HuH-7 (cell line): Measurements from ENCODE around the gene CABS1.

Experiments used
- DNase-seq: peaks from one replicate; pipeline ENCODE4 v3.0.0; 2011; ENCODE audit warnings: low spot score

Gene CABS1

DNA sequence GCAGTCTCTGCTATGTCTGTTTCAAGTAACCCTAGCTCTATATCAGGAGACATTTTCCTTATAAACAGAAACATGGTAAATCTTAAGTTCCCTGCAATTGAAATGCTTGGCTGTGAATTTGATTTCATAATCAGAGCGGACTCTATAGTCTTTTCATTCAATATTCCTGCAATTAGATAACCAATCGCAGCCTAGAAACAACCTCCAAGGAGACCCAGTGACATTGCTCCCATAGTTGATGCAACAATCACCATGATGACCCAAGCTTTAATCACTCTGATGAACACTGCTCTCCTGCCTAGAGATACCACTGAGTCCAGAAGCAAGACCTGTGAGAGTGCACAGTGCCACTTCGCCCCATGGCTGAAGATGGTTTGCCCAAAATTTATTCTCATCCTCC, at the start of gene CABS1:
TSS of gene CABS1 (plus strand) at position 301 of the 400 bp plus-strand sequence. CDS start at position 360, 59 bp downstream.
- DNase-seq: no peak

DNA sequence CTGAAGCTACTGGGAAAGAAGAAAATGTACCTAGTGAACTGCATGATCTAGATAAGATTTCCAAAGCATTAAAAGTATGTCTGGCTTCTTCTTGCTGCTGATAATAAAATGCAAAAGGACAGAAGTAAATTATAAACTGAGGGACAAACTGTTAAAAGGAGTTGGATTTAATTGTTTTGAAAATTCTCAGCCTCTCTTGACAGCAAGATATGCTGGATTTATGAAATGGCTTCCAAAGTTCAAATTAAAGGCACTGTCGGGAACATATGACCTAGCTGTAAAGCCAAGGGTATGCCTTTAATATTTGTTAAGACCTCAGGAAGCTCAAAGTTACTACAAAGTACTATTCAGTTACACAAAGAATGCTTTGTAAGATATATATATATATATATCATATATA, 46.1 kb upstream of the CABS1 start:
- no peak for DNase-seq

DNA sequence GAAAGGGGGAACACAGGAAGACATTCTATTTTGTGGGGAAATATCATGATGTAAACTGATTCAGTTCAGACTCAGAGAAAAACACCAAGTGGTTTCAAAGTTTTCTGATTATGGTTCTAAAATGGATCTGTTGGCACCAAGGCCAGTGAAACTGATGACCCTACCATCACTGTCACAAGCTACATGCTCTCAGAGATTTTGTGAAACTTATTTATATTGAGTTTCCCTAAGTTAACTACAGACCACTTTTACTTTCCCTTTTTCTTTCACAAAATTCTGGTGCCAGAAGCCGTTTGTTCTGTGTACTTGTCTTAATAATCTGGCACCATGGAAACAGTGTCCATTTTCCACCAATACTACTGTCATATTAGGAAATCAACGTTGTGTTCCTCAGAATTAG, 43.4 kb upstream of the CABS1 start:
- no peak for DNase-seq

DNA sequence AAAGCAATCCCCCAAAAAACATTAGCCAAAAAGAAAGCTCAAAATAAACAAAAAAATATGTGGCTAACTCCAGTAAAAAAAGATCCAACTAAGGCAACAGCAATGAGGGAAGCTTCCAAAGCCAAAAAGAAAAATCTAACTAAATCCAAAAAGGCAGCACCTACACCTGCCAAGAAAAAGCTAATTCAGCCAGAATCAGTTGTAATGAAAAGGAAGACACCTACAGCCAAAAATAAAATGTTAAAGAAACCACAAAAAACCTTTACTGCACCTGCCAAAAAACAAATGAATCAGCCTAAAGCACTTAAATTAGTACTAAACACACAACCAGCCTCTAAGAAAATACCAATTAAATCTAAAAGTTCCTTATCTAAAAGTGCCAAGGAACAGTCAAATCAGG, 37.2 kb upstream of the CABS1 start:
- DNase-seq: no peak

DNA sequence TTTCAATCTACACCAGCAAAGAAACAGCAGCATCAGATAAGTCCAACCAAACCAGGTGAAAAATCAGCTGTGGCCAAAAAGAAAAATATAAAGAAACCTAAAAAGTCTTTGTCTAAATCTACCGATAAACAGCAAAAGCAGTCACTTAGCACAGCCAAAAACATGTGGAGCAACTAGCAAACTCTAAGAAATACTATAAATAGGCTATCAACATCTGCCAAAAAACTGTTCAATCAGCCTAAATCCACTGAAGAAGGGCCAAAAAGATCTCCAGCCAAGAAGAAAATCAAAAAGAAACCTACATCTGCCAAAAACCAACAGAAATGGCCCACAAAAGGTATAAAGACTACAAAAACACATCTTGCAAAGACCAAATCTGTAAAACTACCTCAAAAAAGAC, 36.7 kb upstream of the CABS1 start:
- DNase-seq: no peak

DNA sequence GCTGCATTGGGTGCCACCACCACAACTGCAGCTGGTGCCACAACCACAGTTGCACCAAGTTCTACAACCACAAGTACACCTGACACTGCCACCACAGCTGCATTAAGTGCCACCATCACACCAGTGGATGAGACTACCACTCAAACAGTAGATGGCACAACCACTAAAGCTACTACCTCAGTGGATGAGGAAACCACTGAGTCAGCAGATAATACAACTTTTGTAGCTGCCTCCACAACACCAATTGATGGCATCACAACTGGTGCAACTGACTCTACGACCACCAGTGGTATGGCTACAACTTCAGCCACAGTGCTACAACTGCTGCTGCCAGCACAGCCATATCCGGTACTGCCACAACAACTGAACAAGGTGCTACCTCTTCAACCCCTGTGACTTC, 35.1 kb upstream of the CABS1 start:
- DNase-seq: no peak

DNA sequence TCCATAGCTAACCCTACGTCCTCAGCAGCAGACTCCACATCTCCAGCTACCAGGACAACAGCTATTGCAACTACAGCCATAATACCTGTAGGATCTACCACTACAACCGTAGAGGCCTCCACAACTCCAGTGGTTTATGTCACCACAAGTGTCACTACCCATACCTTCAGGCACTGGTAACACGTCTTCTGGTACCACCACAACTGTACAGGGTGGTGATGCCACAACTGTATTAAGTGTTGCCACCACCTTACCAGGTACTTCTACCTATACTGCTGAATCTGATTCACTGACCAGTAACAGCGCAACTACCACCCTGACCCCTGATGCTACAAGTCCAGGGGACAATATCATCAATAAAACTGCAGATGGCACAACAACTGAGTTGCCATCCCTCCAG, 34.6 kb upstream of the CABS1 start:
- DNase-seq: no peak

DNA sequence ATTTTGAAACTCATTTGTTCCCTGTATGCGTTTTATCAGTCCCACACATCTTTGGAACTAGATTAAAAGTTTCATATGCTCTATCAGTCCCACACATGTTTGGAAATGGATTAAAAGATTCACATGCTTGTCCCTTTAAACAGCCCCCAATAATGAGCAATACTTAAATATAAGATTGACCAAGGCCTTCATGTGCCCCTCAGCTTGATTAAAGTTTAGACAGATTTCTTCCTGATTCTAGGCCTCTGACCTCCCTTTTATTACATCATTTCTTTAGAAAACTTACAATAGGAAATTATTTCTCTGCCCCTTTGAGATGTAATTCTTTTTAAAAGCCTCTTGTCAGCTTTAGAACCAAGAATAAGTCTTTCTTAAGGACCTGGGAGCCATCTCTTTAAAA, 31.7 kb upstream of the CABS1 start:
- DNase-seq: no peak

DNA sequence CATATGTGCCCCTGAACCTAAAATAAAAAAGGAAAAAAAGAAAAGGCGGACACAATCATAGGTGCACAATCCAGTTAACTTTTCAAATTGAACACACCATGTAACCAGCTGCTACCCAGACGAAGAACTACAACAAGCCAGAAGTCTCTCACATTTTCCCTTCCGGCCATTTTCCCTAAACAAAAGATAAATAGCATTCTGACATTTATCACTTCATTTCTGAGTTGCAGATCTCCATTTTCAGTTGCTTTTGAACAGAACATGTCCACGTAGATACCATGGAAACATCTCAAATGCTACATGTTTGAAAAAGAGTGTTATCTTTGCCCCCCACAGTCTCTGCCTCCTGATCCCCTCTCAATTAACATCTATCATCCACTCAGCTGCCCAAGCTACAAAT, 29.2 kb upstream of the CABS1 start:
- DNase-seq: no peak

DNA sequence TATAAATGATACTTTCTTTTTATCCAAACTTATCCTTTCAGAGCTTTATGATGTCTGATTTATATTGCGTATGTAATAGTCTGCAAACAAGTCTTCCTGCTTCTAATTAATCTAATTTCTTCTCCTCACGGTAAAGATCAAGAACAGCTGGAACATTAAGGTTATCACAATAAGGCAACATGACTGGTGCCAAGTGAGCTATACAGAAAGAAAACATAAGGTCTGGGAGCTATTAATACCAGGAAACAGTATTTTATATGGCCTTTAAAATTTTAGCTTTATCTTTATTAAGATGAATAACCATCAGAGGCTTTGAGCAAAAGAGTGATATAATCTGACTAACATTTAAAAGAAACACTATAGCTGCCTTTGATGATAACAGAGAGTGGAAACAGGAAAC, 28.7 kb upstream of the CABS1 start:
- DNase-seq: no peak

DNA sequence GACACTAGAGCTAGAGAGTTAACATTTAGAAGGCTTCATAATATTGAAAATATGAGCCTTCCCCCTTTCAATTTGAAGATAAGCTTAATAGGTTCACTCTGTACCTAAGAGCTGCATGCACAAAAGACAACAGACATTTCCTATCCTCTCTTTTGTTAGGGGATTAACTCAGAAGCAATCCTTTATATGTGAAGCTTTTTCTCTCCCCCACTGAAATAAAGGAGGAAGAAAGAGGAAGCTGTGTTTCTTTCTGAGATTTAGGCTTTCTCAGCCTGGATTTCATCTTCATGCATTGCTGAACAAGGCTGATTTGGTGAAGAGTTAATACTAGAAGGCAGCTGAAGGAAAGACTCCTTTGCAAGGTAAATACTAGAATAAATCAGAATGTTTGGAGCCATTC, 21.0 kb upstream of the CABS1 start:
- DNase-seq: no peak

DNA sequence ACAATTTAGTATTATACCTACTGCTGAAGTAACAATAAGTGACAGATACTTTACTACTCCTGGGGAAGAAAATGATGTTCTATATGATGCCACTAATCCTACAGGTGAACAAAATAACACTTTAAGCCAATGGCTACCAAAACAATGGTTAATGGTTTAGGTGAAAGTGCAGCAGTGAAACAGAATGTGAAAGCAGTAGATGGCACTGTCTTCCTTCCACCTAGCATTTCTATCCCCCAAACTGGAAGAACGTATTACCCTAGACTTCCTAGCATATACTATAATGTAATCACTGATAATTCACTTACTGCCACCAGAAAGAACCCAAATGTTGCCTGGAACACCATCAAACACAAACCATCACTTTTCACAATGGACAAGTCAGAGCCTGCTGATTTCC, 18.9 kb upstream of the CABS1 start:
- no peak for DNase-seq

DNA sequence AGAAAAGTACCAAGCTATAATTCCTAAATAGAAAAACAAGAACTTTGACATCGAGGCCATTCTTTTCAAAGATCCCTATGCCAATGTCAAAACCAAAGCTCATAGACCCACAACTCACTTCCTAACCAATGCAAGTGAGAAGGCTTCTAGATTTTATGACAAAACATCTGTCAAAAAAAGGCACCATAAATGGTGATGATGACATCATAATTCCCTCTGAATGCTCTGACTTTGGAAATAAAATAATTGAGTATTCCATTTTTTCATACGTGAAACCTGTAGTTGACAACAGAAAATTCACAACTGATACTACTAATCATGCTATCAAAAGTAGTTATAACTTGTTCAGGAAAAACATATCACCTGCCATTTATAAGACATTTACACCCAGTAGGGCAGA, 8.7 kb upstream of the CABS1 start:
- DNase-seq: no peak

DNA sequence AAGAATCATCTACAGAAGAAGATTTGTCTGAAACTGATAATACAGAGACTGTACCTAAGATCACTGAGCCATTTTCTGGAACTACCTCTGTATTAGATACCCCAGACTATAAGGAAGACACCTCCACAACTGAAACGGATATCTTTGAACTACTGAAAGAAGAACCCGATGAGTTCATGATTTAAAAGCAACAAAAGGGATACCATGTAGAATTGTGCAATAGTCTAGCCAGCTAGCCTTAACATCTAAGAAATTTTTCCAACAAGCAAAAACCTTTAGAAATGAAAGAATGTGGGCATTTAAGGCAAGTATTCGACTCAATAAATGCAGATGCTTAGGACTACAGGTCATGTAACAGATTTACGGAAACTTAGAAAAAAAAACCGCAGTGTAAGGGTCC, 1.3 kb downstream of the CABS1 start:
- no peak for DNase-seq

DNA sequence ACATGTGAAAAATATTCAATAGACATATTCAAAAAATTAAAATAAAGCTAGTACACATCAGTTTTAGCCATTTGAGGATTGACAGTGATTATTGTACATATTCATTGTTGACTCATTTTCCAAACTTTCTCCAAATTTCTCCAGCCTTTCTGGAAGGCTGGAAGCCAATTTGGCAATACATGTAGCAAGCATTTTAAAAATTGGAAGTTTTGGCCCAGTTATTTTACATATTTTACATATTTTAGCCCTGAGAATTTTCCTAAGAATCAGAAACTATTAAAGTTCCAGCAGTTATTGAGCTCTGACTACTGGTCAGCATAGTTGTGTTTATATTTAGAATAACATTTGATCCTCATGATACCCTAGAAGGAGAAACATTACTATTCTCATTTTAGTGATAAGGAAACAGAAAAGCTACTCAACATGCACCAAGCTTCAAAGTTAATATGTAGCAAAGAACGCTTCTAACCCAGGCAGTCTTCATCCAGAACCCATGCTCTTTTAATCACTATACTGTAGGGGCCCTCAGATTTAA, 3.2 kb downstream of the CABS1 start:
- no peak for DNase-seq

DNA sequence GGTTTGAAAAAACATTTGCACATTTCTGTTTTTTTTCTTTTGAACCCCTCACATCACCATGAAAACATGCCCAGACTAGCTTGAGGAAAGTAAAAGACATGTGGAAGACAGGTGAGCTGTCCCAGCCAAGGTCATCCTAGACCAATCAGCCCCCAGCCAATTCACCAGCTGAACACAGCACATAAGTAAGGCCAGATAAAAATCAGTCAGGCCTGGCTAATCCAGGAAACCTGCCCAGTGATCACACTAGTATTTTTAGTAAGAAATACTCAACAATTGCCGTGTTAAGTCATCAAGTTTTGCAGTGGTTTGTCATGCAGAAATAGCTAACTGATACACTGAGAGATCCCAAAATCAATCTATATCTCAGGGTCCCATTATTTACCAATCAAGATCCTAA, 21.4 kb downstream of the CABS1 start:
- no peak for DNase-seq

DNA sequence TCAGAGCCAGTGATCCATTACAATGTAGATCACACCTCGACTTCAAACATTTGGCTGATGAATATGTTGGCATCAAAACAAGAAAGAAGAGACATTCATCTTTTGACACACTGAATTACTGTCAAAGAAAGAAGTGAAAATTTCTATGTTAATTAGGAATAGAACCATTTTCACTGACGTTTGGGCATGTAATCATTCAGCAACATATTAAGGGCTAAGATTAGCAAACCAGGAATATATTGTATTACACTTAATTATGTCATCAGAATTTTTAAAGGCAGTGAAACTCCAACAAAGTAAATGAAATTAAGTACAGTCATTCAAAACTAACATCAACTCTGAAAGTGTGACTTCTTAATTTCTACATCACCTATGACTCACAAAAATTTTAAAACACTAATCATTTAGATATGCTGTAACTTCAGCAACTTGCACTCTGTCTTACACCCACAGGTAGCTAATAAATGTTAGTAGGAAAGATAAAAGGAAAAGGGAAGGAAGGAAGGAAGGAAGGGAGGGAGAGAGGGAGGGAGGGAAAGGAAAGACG, 24.4 kb downstream of the CABS1 start:
- DNase-seq: no peak

DNA sequence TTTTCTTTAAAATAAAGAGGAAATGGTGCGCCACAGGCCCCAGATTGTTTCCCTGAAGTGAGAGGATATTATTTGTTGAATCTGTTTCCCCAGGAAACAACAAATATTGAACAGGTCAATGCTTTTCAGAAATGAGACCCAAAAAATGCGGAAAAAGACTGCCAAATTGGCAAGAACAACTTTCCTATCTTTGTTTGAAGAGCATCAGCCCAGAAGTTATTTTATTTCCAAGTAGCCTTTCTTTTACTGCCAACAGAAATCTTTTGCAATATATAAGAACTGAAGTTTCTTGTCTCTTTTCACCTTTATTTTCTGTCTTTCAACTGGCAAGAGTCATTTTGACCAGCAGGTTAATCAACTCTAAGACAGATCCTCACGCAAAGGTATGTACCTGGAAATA, 25.7 kb downstream of the CABS1 start, which contains the start of gene SMR3A:
TSS of gene SMR3A (plus strand) at position 301 of the 400 bp plus-strand sequence. CDS start 1,356 bp downstream, outside the sequence.
- DNase-seq: no peak

DNA sequence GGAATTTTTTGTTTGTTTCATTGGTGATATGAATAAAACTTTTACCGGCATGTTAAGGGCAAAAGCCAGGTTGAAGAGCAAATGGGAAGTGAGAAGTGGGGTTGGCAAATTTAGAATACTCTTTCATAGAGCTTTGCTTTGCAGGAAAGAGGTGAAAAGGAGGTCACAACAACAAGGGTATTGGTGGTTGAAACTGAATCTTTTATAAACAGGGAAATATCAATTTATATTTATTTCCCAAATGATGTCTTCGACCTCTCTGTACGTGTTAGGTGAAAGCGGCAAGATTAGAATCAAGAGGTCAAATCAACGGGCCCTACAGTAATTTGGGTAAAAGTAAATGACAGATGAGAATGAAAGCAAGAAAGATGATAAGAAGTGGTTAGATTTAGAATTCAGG, 29.2 kb downstream of the CABS1 start:
- no peak for DNase-seq

DNA sequence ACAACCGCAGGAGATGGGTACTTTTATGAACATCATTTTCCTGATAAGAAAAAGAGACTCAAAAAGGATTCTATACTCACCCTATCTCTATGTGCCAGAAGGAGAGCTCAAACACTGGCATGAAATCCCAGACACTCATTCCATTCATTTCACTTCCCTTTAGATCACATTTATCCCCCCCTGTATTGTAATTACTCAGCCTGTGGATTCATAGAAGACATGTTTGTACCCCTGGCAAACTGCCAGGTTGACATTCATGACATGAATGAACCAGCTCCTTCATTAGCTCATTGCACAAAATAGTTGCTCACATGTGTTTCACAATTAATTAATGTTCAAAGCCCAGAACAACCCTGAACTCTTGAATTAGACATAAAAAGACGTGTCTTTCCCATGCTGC, 30.7 kb downstream of the CABS1 start:
- DNase-seq: no peak

DNA sequence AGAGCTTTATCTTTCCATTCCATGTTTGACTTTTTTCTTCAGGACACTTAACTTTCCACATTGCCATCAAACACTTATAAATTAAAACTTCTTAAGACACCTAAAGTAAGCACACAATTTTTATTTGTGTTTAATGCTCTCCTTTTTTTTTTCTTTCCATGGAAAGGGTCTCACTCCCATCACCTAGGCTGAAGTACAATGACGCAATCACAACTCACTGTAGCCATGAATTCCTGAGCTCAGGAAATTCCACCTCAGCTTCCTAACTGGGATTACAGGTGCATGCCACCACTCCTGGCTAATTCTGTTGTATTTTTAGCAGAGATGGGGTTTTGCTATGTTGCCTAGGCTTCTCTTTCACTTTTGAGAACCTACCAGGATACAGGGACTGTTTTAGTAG, 33.0 kb downstream of the CABS1 start:
- DNase-seq: no peak

DNA sequence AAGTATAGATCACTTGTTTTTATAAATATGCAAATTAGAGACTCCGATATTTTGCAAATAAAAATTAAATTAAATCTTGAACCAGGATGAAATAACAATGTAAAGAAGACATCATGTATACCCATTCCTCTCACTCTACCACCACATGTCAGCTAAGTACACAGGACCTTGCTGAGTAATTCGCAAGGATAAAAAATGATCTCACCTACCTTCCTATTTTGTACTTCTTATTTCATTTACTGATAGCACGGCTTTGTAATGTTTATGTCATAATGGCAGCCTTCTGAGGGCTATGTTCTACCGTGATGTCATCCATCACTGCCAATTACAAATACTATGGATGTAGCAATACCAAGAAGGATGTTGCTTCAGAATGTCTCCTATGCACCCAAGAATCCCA, 37.2 kb downstream of the CABS1 start:
- no peak for DNase-seq

DNA sequence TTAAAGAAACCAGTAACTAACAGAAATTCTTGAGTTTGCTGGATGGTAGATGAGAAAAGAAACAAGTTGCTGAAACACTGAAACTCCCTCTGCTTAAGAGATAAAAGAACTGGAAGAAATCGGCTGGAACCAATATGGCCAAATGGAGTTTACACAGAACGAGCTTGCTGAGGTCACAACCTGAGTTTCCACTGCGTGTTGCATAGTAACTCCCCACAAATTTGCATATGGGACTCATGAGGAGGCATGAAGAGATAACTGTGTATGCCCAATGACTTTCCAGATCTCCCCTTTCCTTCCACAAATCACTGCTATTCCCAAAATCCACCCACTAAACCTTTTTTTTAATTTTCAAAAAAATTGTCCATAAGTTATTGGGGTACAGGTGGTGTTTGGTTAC, 38.0 kb downstream of the CABS1 start:
- no peak for DNase-seq

DNA sequence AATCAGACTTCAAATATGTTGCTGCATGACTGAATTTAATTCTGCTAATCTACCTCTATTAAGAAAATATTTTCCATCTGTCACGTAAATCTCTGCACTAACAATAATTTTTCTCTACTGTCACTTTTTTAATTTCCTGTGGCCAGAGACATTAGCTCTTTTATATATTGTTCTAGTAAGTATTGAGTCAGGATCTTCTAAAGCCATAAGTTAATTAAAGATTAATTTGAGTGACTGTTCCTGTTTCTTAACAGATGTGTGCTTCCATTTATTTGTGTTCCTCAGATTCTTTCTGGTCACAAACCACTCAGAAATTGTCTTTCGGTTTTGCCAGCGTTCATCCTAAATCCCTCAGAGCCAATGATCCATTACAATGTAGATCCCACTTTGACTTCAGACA, 45.8 kb downstream of the CABS1 start:
- no peak for DNase-seq
